Gastroesophageal sphincter (tissue), 4 donors: Measurements from ENCODE around the gene C6orf62. TPM values are rescaled to one million over a fixed set of nuclear protein-coding genes. Genes with fewer than 3 reads are reported as not detected.

ENCODE experiments used
- ATAC-seq: fragments of 150-250 bp; one replicate; pipeline ENCODE4 v1.9.1; 2016; ENCODE audit warnings: mild to moderate bottlenecking, moderate library complexity
- H3K27ac ChIP-seq, 4 donors: fragments of 200-600 bp; sonication (generic) in 3 of 4; 1 replicate in 3 of 4; 2 replicates in 1 of 4; pipeline ENCODE4 v1.5.1; 2016 to 2019
- H3K27me3 ChIP-seq: fragments of 200-600 bp; sonication (generic); one replicate; pipeline ENCODE4 v1.5.1; 2019
- H3K36me3 ChIP-seq, 2 donors: fragments of 200-600 bp; sonication (generic); one replicate each; pipeline ENCODE4 v1.5.1; 2019; ENCODE audit warnings: control low read depth in 1 of 2
- H3K4me1 ChIP-seq, 3 donors: fragments of 200-600 bp; sonication (generic); 1 replicate in 2 of 3; 2 replicates in 1 of 3; pipeline ENCODE4 v1.5.1; 2016 to 2019; ENCODE audit warnings: control low read depth in 2 of 3
- H3K4me3 ChIP-seq, 2 donors: fragments of 200-600 bp; sonication (generic); one replicate each; pipeline ENCODE4 v1.5.1; 2019; ENCODE audit warnings: mild to moderate bottlenecking in 1 of 2, moderate library complexity in 1 of 2
- H3K9me3 ChIP-seq, 3 donors: fragments of 200-600 bp; sonication (generic); one replicate each; pipeline ENCODE4 v1.5.1; 2017 to 2019; ENCODE audit warnings: control low read depth in 2 of 3
- EP300 ChIP-seq: sonication (generic); formaldehyde crosslinking; IDR thresholded peaks from one replicate; pipeline ENCODE4 v1.6.1; 2017; ENCODE audit warnings: antibody characterized with exemption, mild to moderate bottlenecking
- POLR2A ChIP-seq, 2 donors: fragments of 450-650 bp; IDR thresholded peaks; one replicate each; pipeline ENCODE4 v1.6.1; 2017; ENCODE audit warnings: antibody characterized with exemption in 2 of 2, mild to moderate bottlenecking in 2 of 2, moderate library complexity in 1 of 2
- POLR2AphosphoS5 ChIP-seq: sonication (generic); formaldehyde crosslinking; IDR thresholded peaks from one replicate; pipeline ENCODE4 v1.6.1; 2017; ENCODE audit warnings: antibody characterized with exemption
- WGBS, 2 donors: methylation state at CpG; one replicate each; pipeline ENCODE4 v1.1.5; 2018; ENCODE audit warnings: low coverage in 1 of 2; 5-methylcytosine and 5-hydroxymethylcytosine counted together
- total RNA-seq, 4 donors: library from RNA; depleted of rRNA; stranded (reverse); fragments of >200 nt; gene quantifications; one replicate each; pipeline ENCODE4 v1.1.0, GENCODE V29; 2016
- TF ChIP-seq, protein P1 (sequence below), 4 experiments: fragments of 200-600 bp in 2 of 4; fragments of 450-650 bp in 2 of 4; sonication (generic) in 1 of 4; IDR thresholded peaks; one replicate each; pipeline ENCODE4 v1.5.1; 2017 to 2019; ENCODE audit warnings: antibody characterized with exemption in 4 of 4, mild to moderate bottlenecking in 2 of 4, moderate library complexity in 2 of 4

C6orf62 gene
- total RNA-seq, 4 donors from 2014 or later: 32.8 to 65.8 (median 45.2) TPM

DNA sequence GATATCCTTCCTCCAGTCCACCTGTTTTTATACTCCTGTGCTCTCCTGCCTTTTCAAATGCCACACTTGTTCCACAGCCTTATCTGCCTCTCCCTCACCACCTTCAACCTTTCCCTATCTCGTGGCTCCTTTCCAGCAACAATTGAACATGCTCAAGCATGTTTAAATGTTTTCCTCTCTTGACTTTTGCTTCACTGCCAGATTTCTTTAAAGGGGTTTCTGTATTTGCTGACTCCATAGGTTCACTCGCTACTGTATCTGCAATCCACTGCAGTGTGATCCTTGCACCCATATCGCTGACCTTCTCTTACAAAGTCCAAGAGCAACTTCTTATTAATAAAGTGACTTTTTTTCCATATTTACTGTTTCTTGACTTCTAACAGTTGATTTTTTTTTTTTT lies 44.6 kb upstream of the C6orf62 start:
- no peaks in the 10 kb centered on the region for H3K9me3 ChIP-seq
- ATAC-seq: no peak
- no peaks in the 10 kb centered on the region for H3K27me3 ChIP-seq
- TF ChIP-seq EP300 (no peak), POLR2A (IDR thresholded peaks at IDR 0.05) (no peak), POLR2AphosphoS5 (no peak)
- TF ChIP-seq, protein P1, sequence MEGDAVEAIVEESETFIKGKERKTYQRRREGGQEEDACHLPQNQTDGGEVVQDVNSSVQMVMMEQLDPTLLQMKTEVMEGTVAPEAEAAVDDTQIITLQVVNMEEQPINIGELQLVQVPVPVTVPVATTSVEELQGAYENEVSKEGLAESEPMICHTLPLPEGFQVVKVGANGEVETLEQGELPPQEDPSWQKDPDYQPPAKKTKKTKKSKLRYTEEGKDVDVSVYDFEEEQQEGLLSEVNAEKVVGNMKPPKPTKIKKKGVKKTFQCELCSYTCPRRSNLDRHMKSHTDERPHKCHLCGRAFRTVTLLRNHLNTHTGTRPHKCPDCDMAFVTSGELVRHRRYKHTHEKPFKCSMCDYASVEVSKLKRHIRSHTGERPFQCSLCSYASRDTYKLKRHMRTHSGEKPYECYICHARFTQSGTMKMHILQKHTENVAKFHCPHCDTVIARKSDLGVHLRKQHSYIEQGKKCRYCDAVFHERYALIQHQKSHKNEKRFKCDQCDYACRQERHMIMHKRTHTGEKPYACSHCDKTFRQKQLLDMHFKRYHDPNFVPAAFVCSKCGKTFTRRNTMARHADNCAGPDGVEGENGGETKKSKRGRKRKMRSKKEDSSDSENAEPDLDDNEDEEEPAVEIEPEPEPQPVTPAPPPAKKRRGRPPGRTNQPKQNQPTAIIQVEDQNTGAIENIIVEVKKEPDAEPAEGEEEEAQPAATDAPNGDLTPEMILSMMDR (IDR thresholded peaks at IDR 0.05): no peak
- no peaks in the 10 kb centered on the region for H3K4me1 ChIP-seq
- H3K4me3 ChIP-seq: no peak overlapping the region
- H3K27ac ChIP-seq: no peak overlapping the region
- H3K36me3 ChIP-seq: no peaks in the 10 kb centered on the region
- WGBS, 2 donors: 79 to 100% methylated on average over 2 to 3 of the region's 3 CpGs

GRCh38 chr6:24761851-24762250 lies 42.9 kb upstream of the C6orf62 start:
- H3K27ac ChIP-seq: no peak overlapping the region
- H3K27me3 ChIP-seq: no peaks in the 10 kb centered on the region
- H3K36me3 ChIP-seq: no peaks in the 10 kb centered on the region
- no peak overlapping the region for H3K4me3 ChIP-seq
- no peaks in the 10 kb centered on the region for H3K9me3 ChIP-seq
- H3K4me1 ChIP-seq: no peaks in the 10 kb centered on the region
- ATAC-seq: no peak
- TF ChIP-seq POLR2AphosphoS5: no peak
- TF ChIP-seq, protein P1 (IDR thresholded peaks at IDR 0.05): no peak

- no peak for ATAC-seq
- H3K4me3 ChIP-seq: no peak overlapping the region
- TF ChIP-seq, protein P1 (IDR thresholded peaks at IDR 0.05): no peak
- no peaks in the 10 kb centered on the region for H3K36me3 ChIP-seq
- WGBS, 2 donors: no CpG with 5 or more reads among the region's 17 CpGs
- no peaks in the 10 kb centered on the region for H3K9me3 ChIP-seq
- H3K27ac ChIP-seq: no peak overlapping the region
- no peaks in the 10 kb centered on the region for H3K27me3 ChIP-seq
- no peaks in the 10 kb centered on the region for H3K4me1 ChIP-seq
Observed at GRCh38 chr6:24761193-24761835, 42.4 kb upstream of the C6orf62 start.

DNA sequence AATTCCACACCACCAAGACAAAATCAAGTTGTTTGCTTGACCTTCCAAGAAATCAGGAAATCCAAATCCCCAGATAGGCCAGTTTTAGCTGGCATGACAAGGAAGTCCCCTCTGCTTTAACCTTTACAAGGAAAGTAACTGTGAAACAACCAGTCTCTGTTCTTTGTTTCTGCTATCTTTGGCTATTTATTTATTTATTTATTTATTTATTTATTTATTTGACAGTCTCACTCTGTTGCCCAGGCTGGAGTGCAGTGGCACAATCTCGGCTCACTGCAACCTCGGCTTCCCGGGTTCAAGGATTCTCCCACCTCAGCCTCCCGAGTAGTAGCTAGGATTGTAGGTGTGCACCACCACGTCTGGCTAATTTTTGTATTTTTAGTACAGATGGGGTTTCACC lies 41.3 kb upstream of the C6orf62 start:
- H3K27ac ChIP-seq: no peak overlapping the region
- no peaks in the 10 kb centered on the region for H3K27me3 ChIP-seq
- TF ChIP-seq POLR2AphosphoS5 (no peak), POLR2A (IDR thresholded peaks at IDR 0.05) (no peak), EP300 (no peak)
- TF ChIP-seq, protein P1 (IDR thresholded peaks at IDR 0.05): no peak
- H3K4me3 ChIP-seq: no peak overlapping the region
- H3K36me3 ChIP-seq: no peaks in the 10 kb centered on the region
- 89% methylated on average over 5 of the region's 5 CpGs; no CpG with 5 or more reads in 1 of the 2 donors for WGBS, 2 donors
- ATAC-seq: no peak
- no peaks in the 10 kb centered on the region for H3K4me1 ChIP-seq
- H3K9me3 ChIP-seq: no peaks in the 10 kb centered on the region

DNA sequence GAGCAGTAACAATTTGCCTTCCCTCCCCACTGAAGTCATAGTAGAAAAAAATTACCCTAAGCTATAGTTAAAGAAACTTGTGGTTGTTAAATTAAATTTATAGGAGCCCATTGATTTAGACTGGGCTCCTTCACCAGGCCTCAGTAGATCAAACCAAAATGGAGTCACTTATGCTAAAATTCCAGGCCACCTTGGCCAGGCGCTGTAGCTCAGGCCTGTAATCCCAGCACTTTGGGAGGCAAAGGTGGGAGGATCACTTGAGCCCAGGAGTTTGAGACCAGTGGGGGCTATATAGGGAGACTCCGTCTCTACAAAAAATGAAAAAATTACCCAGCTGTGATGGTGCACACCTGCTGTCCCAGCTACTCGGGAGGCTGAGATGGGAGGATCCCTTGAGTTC lies 40.8 kb upstream of the C6orf62 start:
- Histone ChIP-seq H3K27me3 (no peaks in the 10 kb centered on the region), H3K36me3 (no peaks in the 10 kb centered on the region), H3K9me3 (no peaks in the 10 kb centered on the region), H3K27ac (no peak overlapping the region), H3K4me3 (no peak overlapping the region), H3K4me1 (no peaks in the 10 kb centered on the region)
- ATAC-seq: no peak
- 93 to 95% methylated on average over 3 of the region's 3 CpGs for WGBS, 2 donors
- TF ChIP-seq POLR2AphosphoS5 (no peak), POLR2A (IDR thresholded peaks at IDR 0.05) (no peak), EP300 (no peak)
- TF ChIP-seq, protein P1 (IDR thresholded peaks at IDR 0.05): no peak
